ENCODE data around the gene MBD3L4.
"Not testable (repeated sequence)": the region's sequence is repeated elsewhere in the genome, so short reads cannot be mapped to it uniquely, and the experiment has no call there.

DNA sequence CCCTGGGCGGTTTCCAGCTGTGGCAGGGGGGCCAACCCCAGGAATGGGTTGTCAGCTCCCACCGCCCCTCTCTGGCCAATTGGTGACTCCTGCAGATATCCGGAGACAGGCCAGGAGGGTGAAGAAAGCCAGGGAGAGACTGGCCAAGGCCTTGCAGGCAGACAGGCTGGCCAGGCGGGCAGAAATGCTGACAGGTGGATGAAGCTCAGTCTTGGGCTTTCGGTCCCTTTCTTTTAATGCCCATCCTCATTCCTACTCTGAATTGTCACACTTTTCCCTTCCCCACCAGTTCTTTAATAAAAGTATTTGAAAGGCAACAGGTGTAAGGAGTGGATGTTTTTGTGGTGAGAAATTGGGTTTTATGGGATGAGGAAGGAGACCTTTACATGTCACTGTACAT is 11.4 kb upstream of the MBD3L4 start:
- TF ChIP-seq, protein P1, sequence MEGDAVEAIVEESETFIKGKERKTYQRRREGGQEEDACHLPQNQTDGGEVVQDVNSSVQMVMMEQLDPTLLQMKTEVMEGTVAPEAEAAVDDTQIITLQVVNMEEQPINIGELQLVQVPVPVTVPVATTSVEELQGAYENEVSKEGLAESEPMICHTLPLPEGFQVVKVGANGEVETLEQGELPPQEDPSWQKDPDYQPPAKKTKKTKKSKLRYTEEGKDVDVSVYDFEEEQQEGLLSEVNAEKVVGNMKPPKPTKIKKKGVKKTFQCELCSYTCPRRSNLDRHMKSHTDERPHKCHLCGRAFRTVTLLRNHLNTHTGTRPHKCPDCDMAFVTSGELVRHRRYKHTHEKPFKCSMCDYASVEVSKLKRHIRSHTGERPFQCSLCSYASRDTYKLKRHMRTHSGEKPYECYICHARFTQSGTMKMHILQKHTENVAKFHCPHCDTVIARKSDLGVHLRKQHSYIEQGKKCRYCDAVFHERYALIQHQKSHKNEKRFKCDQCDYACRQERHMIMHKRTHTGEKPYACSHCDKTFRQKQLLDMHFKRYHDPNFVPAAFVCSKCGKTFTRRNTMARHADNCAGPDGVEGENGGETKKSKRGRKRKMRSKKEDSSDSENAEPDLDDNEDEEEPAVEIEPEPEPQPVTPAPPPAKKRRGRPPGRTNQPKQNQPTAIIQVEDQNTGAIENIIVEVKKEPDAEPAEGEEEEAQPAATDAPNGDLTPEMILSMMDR (IDR thresholded peaks at IDR 0.05; ENCODE audit: insufficient read depth, low read length, poor library complexity, severe bottlenecking) = not testable (repeated sequence)
- TF ChIP-seq EZH2phosphoT487 (conservative IDR thresholded peaks at IDR 0.05; ENCODE audit: low read length) = not testable (repeated sequence)
